RWPE1 (cell line): ENCODE data around the gene PHYHD1.

ENCODE experiments used
- CTCF ChIA-PET: fragments of 350-600 bp; sonication (Branson Sonifier 250); formaldehyde crosslinking; extraction: SDS; loops from one replicate; lab custom pipeline; 2021; lab: Yijun Ruan, JAX
- POLR2A ChIA-PET: fragments of 400-600 bp; formaldehyde crosslinking; extraction: SDS; loops from one replicate; lab custom pipeline; 2020; ENCODE audit warnings: antibody characterized with exemption; ENCODE audit not compliant: low non-redundant PET; lab: Yijun Ruan, JAX
- DNase-seq: peaks from one replicate; pipeline ENCODE4 v3.0.0; 2012; ENCODE audit warnings: low spot score
- H3K27ac ChIP-seq: fragments of 450-650 bp; 2 replicates; pipeline ENCODE4 v1.5.1; 2017
- TF ChIP-seq, protein P1 (sequence below): fragments of 450-650 bp; conservative IDR thresholded peaks from 2 replicates; pipeline ENCODE4 v1.5.1; 2017; ENCODE audit warnings: low read depth, mild to moderate bottlenecking

PHYHD1 gene

DNA sequence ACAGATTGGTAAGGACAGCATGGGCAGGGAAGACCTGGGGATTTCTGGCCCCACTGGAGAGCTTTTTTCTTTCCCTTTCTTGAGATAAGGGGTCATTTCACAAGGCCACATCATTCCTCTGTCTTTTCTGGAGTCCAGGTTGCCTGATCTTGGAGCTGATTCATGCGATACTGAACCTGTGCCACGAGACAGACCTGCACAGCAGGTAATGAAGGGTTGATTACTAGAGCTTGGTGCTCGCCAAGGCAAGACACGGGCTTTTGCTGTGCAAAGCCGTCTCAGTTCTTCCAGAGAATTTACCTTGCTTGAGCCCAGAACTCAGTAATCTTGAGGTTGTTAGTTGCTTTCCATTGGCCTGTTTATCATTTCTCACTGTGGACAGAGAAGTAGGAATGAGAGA lies 65.9 kb downstream of the PHYHD1 start:
- ChIA-PET CTCF (no interaction called here), POLR2A (interaction anchor here (0.6 kb wide), 1 partner anchor 44 kb away, joined by 6 read pairs; no protein-coding TSS in a partner anchor)
- no peak overlapping the region for H3K27ac ChIP-seq
- DNase-seq, result no peak
- TF ChIP-seq, protein P1, sequence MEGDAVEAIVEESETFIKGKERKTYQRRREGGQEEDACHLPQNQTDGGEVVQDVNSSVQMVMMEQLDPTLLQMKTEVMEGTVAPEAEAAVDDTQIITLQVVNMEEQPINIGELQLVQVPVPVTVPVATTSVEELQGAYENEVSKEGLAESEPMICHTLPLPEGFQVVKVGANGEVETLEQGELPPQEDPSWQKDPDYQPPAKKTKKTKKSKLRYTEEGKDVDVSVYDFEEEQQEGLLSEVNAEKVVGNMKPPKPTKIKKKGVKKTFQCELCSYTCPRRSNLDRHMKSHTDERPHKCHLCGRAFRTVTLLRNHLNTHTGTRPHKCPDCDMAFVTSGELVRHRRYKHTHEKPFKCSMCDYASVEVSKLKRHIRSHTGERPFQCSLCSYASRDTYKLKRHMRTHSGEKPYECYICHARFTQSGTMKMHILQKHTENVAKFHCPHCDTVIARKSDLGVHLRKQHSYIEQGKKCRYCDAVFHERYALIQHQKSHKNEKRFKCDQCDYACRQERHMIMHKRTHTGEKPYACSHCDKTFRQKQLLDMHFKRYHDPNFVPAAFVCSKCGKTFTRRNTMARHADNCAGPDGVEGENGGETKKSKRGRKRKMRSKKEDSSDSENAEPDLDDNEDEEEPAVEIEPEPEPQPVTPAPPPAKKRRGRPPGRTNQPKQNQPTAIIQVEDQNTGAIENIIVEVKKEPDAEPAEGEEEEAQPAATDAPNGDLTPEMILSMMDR, result no peak

DNA sequence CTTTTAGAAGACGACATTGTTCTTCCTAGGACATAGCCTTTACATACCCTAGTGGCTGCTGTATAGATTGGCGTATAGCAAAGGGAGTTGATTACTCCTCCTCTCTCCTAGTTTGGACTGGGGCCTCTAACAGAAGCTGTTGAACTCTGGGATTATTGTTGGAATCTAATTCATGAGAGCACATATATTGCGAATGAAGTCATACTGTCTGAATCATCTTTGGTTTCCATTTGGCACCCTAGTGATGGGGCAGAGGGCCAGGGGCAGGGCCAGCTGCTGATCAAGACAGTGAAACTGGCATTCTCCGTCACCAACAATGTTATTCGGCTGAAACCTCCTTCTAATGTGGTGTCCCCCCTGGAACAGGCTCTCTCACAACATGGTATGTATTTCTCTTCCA lies 67.0 kb downstream of the PHYHD1 start:
- CTCF ChIA-PET, result no interaction called here
- DNase-seq, result no peak
- POLR2A ChIA-PET, result interaction anchor here (0.7 kb wide), 1 partner anchor 302 kb away, joined by 3 read pairs; no protein-coding TSS in a partner anchor
- TF ChIP-seq, protein P1, result no peak
- no peak overlapping the region; the same call in 1 of the 2 replicates for H3K27ac ChIP-seq
